B cell (primary cell): ENCODE measurements around the gene VSTM1. TPM values are rescaled to one million over a fixed set of nuclear protein-coding genes. Genes with fewer than 3 reads are reported as not detected.

Experiments
- ATAC-seq: fragments of 200-7000 bp; cut with Tn5 transposase; one replicate; pipeline ENCODE4 v1.10.0; 2021; ENCODE audit warnings: low read depth, mild to moderate bottlenecking, moderate number of reproducible peaks, moderate library complexity
- CTCF ChIA-PET: fragments of 350-600 bp; sonication (Branson Sonifier 250); formaldehyde crosslinking; loops from one replicate; lab custom pipeline; 2021; ENCODE audit warnings: antibody characterized with exemption, inconsistent platforms; lab: Charles Lee
- POLR2A ChIA-PET: fragments of 350-600 bp; sonication (Branson Sonifier 250); formaldehyde crosslinking; loops from one replicate; lab custom pipeline; 2021; ENCODE audit warnings: antibody characterized with exemption; lab: Charles Lee
- DNase-seq: peaks from one replicate; pipeline ENCODE4 v3.0.0; 2013
- H2AFZ ChIP-seq: 2 replicates; pipeline ENCODE4 v1.6.1; 2012; ENCODE audit warnings: mild to moderate bottlenecking, low read depth, low read length; ENCODE audit not compliant: insufficient read depth, poor library complexity, severe bottlenecking
- H3K27ac ChIP-seq, 2 donors: 1 replicate in 1 of 2; 2 replicates in 1 of 2; pipeline ENCODE4 v1.5.1; 2012 to 2013; ENCODE audit warnings: low read length in 2 of 2, mild to moderate bottlenecking in 2 of 2, moderate library complexity in 1 of 2
- H3K27me3 ChIP-seq, 4 experiments: fragments of 200-600 bp in 1 of 4; sonication (generic) in 1 of 4; replicated peaks in 1 of 4; 1 replicate in 2 of 4; 2 replicates in 2 of 4; pipeline versions ENCODE4 v1.6.1 to v1.7.0; 2013 to 2016; ENCODE audit warnings: low read length in 3 of 4, mild to moderate bottlenecking in 2 of 4, mixed read lengths in 1 of 4, moderate library complexity in 1 of 4; ENCODE audit not compliant: insufficient read depth in 4 of 4, control insufficient read depth in 3 of 4; ENCODE audit errors: control extremely low read depth in 1 of 4
- H3K36me3 ChIP-seq, 2 experiments: replicated peaks in 1 of 2; 1 replicate in 1 of 2; 2 replicates in 1 of 2; pipeline versions ENCODE4 v1.6.1 to v1.7.1; 2013; ENCODE audit warnings: low read length in 1 of 2; ENCODE audit not compliant: insufficient read depth in 2 of 2, control insufficient read depth in 1 of 2; ENCODE audit errors: control extremely low read depth in 1 of 2, extremely low read depth in 1 of 2
- H3K4me1 ChIP-seq, 2 donors: fragments of 200-600 bp in 1 of 2; sonication (generic) in 1 of 2; 1 replicate in 1 of 2; 2 replicates in 1 of 2; pipeline versions ENCODE4 v1.5.1 to v1.6.1; 2013 to 2017; ENCODE audit warnings: low read length in 2 of 2; ENCODE audit not compliant: control insufficient read depth in 2 of 2, insufficient read depth in 2 of 2
- H3K4me2 ChIP-seq: replicated peaks from 2 replicates; pipeline ENCODE3; 2012; ENCODE audit warnings: mild to moderate bottlenecking, low read depth, low read length; ENCODE audit not compliant: poor library complexity, severe bottlenecking
- H3K4me3 ChIP-seq, 5 experiments: fragments of 200-600 bp in 1 of 5; sonication (generic) in 1 of 5; 1 replicate in 3 of 5; 2 replicates in 2 of 5; pipeline versions ENCODE4 v1.5.1 to v1.7.0; 2011 to 2016; ENCODE audit warnings: low read length in 4 of 5, mild to moderate bottlenecking in 4 of 5, low read depth in 2 of 5, control low read depth in 1 of 5, moderate library complexity in 1 of 5; ENCODE audit not compliant: insufficient read depth in 1 of 5; ENCODE audit errors: control extremely low read depth in 1 of 5, extremely low read depth in 1 of 5
- H3K79me2 ChIP-seq: fragments of 200-600 bp; sonication (generic); one replicate; pipeline ENCODE4 v1.6.0; 2016; ENCODE audit warnings: low read length; ENCODE audit not compliant: control insufficient read depth, insufficient read depth
- H3K9ac ChIP-seq: fragments of 200-600 bp; sonication (generic); 2 replicates; pipeline ENCODE4 v1.6.1; 2017; ENCODE audit warnings: mild to moderate bottlenecking, low read length, moderate library complexity
- H3K9me3 ChIP-seq, 3 donors: one replicate each; pipeline versions ENCODE4 v1.6.1 to v1.7.1; 2013; ENCODE audit warnings: low read length in 2 of 3; ENCODE audit not compliant: control insufficient read depth in 2 of 3, insufficient read depth in 1 of 3; ENCODE audit errors: control extremely low read depth in 1 of 3
- H4K20me1 ChIP-seq: 2 replicates; pipeline ENCODE4 v1.6.0; 2012; ENCODE audit warnings: mild to moderate bottlenecking, low read length; ENCODE audit not compliant: insufficient read depth, control insufficient read depth, poor library complexity, severe bottlenecking
- H3K27ac Mint-ChIP-seq: one replicate; pipeline ENCODE4 v1.8.0; 2021; ENCODE audit warnings: mixed read lengths
- H3K27me3 Mint-ChIP-seq: one replicate; pipeline ENCODE4 v1.8.0; 2021; ENCODE audit warnings: mixed read lengths
- H3K4me1 Mint-ChIP-seq: one replicate; pipeline ENCODE4 v1.8.0; 2021; ENCODE audit warnings: mixed read lengths
- H3K4me3 Mint-ChIP-seq: one replicate; pipeline ENCODE4 v1.8.0; 2021; ENCODE audit warnings: mixed read lengths
- H3K9me3 Mint-ChIP-seq: one replicate; pipeline ENCODE4 v1.8.0; 2022; ENCODE audit warnings: mixed read lengths; ENCODE audit not compliant: insufficient read depth
- CTCF ChIP-seq: fragments of 200-600 bp; IDR thresholded peaks from one replicate; pipeline ENCODE4 v1.8.0; 2022; ENCODE audit warnings: antibody characterized with exemption, mild to moderate bottlenecking
- EZH2 ChIP-seq: IDR thresholded peaks from 2 replicates; pipeline ENCODE4 v1.6.1; 2012; ENCODE audit warnings: borderline replicate concordance, low read depth, mild to moderate bottlenecking, moderate library complexity, low read length; ENCODE audit not compliant: insufficient read depth, poor library complexity, severe bottlenecking
- WGBS: methylation state at CpG from one replicate; pipeline ENCODE4 v1.1.5; 2013; ENCODE audit warnings: missing lambda C conversion rate; ENCODE audit not compliant: insufficient coverage; 5-methylcytosine and 5-hydroxymethylcytosine counted together
- intact Hi-C: fragments of 100-400 bp; cut with micrococcal nuclease; formaldehyde crosslinking; loops from one replicate; pipeline ENCODE4 v1.10.0; 2022
- polyA plus RNA-seq: library from polyadenylated mRNA; depleted of rRNA; stranded (reverse); fragments of >200 nt; gene quantifications from 2 replicates; pipeline ENCODE4 v1.2.3, GENCODE V29; 2012
- total RNA-seq, 2 donors: library from RNA; stranded (reverse); fragments of 120-200 nt in 1 of 2; gene quantifications; 1 replicate in 1 of 2; 2 replicates in 1 of 2; pipeline versions ENCODE4 v1.2.3 to v1.2.4, GENCODE V29; 2013 to 2022

Gene VSTM1
- total and polyA plus RNA-seq, 2 donors (not counting 1 experiment from before 2014, with no cell fraction given), result 0.82 TPM; not detected in 1

DNA sequence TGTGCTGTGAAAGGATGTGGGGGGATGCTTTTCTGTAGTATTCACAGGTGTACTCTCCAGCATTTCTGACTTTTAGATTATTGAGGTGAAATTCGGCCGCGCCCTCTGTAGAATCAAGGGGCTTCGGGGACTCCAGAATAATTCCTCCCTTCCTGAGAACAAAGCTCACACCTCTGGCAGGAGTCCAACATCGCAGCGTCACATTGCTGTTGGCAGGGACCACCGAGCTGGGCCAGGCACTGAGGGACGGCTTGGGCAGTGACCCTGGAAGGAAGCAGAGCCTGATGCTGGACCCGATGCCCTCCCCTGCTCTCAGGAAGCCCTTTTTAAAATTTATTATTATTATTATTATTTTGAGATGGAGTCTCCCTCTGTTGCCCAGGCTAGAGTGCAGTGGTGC, 11.2 kb upstream of the VSTM1 start:
- Mint-ChIP-seq H3K27me3 (peaks cover 6% of the 10 kb centered on the region), H3K4me3 (no peak overlapping the region), H3K27ac (no peak overlapping the region), H3K4me1 (no peaks in the 10 kb centered on the region), H3K9me3 (no peaks in the 10 kb centered on the region)
- Histone ChIP-seq H3K4me3 (no peak overlapping the region), H3K9me3 (peaks cover 0 to 17% (median 0%) of the 10 kb centered on the region in 3 donors), H2AFZ (no peak overlapping the region), H4K20me1 (no peaks in the 10 kb centered on the region), H3K27ac (no peak overlapping the region), H3K79me2 (no peaks in the 10 kb centered on the region), H3K4me2 (no peak overlapping the region), H3K27me3 (no peaks in the 10 kb centered on the region), H3K9ac (no peak overlapping the region), H3K36me3 (no peaks in the 10 kb centered on the region), H3K4me1 (no peaks in the 10 kb centered on the region)
- ChIA-PET POLR2A (no interaction called here), CTCF (no interaction called here)
- 90% methylated on average over 5 of the region's 9 CpGs for whole genome bisulfite sequencing
- intact Hi-C loops, result no loop called here
- DNase-seq (no peak), ATAC-seq (no peak)
- no peak for TF ChIP-seq CTCF
- no peak for TF ChIP-seq EZH2

DNA sequence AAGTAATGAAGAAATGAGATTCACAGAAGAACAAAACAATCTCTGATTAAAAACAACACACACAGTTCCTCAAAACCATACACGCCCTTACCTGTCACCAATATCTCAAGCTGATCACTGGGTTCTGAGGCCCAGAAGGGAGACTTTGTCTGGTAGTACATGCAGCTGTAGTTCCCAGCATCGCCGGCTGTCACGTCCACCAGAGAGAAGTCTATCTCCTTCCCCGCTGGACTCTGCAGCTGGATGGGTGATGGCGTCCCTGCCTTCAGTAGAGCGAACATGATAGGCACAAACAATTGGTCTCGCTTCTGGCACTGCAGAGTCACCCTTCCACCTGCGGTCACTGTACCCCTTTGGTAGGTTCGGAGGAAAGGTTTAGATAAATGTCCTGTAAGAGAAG, 10.1 kb upstream of the VSTM1 start:
- no peaks in the 10 kb centered on the region for H3K36me3 ChIP-seq
- H3K4me1 ChIP-seq, result no peaks in the 10 kb centered on the region
- H3K4me2 ChIP-seq, result no peak overlapping the region
- no peak for ATAC-seq
- Mint-ChIP-seq H3K4me1 (no peaks in the 10 kb centered on the region), H3K27ac (no peak overlapping the region), H3K4me3 (no peak overlapping the region), H3K9me3 (no peaks in the 10 kb centered on the region), H3K27me3 (peaks cover 6% of the 10 kb centered on the region)
- TF ChIP-seq CTCF, result no peak
- TF ChIP-seq EZH2, result no peak
- H3K27me3 ChIP-seq, result no peaks in the 10 kb centered on the region
- H3K9ac ChIP-seq, result no peak overlapping the region
- ChIA-PET CTCF (no interaction called here), POLR2A (no interaction called here)
- H3K27ac ChIP-seq, result no peak overlapping the region
- no peaks in the 10 kb centered on the region for H4K20me1 ChIP-seq
- DNase-seq, result no peak
- intact Hi-C loops, result no loop called here
- 86% methylated on average over 10 of the region's 10 CpGs for WGBS
- no peak overlapping the region for H3K4me3 ChIP-seq
- peaks cover 0 to 19% (median 0%) of the 10 kb centered on the region in 3 donors for H3K9me3 ChIP-seq
- no peaks in the 10 kb centered on the region for H3K79me2 ChIP-seq
- H2AFZ ChIP-seq, result no peak overlapping the region
